ENCODE results near the gene ERAL1.

DNA sequence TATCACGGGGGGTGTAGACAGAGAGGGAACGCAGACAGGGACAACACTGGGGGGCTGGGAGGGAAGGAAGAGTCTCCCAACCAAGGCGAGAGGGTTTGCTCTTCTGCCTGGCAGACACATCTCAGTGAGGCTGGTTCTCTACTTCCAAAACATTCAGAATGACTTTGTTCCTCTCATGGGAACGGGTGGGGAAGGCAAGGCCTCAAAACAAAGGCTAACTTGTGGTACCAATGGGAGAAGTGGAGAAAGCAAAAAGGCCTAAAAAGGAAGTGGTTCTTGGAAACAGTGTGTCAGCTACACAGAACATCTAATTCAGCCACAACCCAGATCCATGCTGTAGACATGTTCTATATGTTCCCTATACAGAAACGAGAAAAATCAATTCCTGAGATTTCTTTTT, 35.2 kb downstream of the ERAL1 start:
- TF ChIP-seq POLR2AphosphoS5 (IDR thresholded peaks at IDR 0.05) (no peak), POLR2A (IDR thresholded peaks at IDR 0.05; ENCODE audit: low read depth) (no peak)
- TF ChIP-seq, protein P1, sequence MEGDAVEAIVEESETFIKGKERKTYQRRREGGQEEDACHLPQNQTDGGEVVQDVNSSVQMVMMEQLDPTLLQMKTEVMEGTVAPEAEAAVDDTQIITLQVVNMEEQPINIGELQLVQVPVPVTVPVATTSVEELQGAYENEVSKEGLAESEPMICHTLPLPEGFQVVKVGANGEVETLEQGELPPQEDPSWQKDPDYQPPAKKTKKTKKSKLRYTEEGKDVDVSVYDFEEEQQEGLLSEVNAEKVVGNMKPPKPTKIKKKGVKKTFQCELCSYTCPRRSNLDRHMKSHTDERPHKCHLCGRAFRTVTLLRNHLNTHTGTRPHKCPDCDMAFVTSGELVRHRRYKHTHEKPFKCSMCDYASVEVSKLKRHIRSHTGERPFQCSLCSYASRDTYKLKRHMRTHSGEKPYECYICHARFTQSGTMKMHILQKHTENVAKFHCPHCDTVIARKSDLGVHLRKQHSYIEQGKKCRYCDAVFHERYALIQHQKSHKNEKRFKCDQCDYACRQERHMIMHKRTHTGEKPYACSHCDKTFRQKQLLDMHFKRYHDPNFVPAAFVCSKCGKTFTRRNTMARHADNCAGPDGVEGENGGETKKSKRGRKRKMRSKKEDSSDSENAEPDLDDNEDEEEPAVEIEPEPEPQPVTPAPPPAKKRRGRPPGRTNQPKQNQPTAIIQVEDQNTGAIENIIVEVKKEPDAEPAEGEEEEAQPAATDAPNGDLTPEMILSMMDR (IDR thresholded peaks at IDR 0.05), result no peak

Measured in esophagus muscularis mucosa (tissue), 3 donors.